OCI-LY1 (cell line): ENCODE measurements around the gene FBXW7.

Experiments used
- H2AFZ ChIP-seq: fragments of 200-600 bp; sonication (generic), shearing (Covaris generic); 2 replicates; pipeline ENCODE4 v1.6.0; 2014; ENCODE audit warnings: antibody characterized with exemption, mild to moderate bottlenecking, low read length
- H3F3A ChIP-seq: fragments of 200-600 bp; sonication (generic), shearing (Covaris generic); 2 replicates; pipeline ENCODE4 v1.6.0; 2014; ENCODE audit warnings: mild to moderate bottlenecking, antibody characterized with exemption, low read length, moderate library complexity; ENCODE audit not compliant: insufficient read depth
- H3K27ac ChIP-seq: fragments of 200-600 bp; sonication (generic); 2 replicates; pipeline ENCODE4 v1.5.1; 2014; ENCODE audit warnings: low read length, mixed run types, mild to moderate bottlenecking, low read depth; ENCODE audit not compliant: poor library complexity, severe bottlenecking
- H3K27me3 ChIP-seq: fragments of 200-600 bp; sonication (generic); 2 replicates; pipeline ENCODE4 v1.6.0; 2014; ENCODE audit warnings: antibody characterized with exemption, mild to moderate bottlenecking, low read length, moderate library complexity; ENCODE audit not compliant: insufficient read depth
- H3K36me3 ChIP-seq: fragments of 200-600 bp; sonication (generic); 2 replicates; pipeline ENCODE4 v1.6.1; 2014; ENCODE audit warnings: mild to moderate bottlenecking, antibody characterized with exemption, low read length, moderate library complexity, mixed read lengths; ENCODE audit not compliant: insufficient read depth
- H3K4me1 ChIP-seq: fragments of 200-600 bp; sonication (generic); 2 replicates; pipeline ENCODE4 v1.5.1; 2014; ENCODE audit warnings: mild to moderate bottlenecking, low read length, moderate library complexity; ENCODE audit not compliant: insufficient read depth, severe bottlenecking
- H3K4me2 ChIP-seq: fragments of 200-600 bp; sonication (generic), shearing (Covaris generic); 2 replicates; pipeline ENCODE4 v1.6.1; 2014; ENCODE audit warnings: low read length
- H3K4me3 ChIP-seq: fragments of 200-600 bp; sonication (generic); 2 replicates; pipeline ENCODE4 v1.5.1; 2014; ENCODE audit warnings: low read length, low read depth, mild to moderate bottlenecking, mixed read lengths; ENCODE audit not compliant: poor library complexity, severe bottlenecking
- H3K79me2 ChIP-seq: fragments of 200-600 bp; shearing (Covaris generic); 2 replicates; pipeline ENCODE4 v1.6.1; 2016; ENCODE audit warnings: mixed run types, low read length, mixed read lengths; ENCODE audit not compliant: insufficient read depth
- H3K9ac ChIP-seq: fragments of 200-600 bp; sonication (generic), shearing (Covaris generic); 2 replicates; pipeline ENCODE4 v1.6.1; 2014; ENCODE audit warnings: mild to moderate bottlenecking, low read length, mixed read lengths
- H3K9me2 ChIP-seq: fragments of 200-600 bp; sonication (generic), shearing (Covaris generic); 2 replicates; pipeline ENCODE4 v1.6.1; 2014; ENCODE audit warnings: low read depth, mild to moderate bottlenecking, low read length, mixed read lengths
- H3K9me3 ChIP-seq: fragments of 200-600 bp; shearing (Covaris generic); 2 replicates; pipeline ENCODE4 v1.6.1; 2014; ENCODE audit warnings: low read length, mixed read lengths
- H4K20me1 ChIP-seq: fragments of 200-600 bp; sonication (generic), shearing (Covaris generic); 2 replicates; pipeline ENCODE4 v1.6.0; 2016; ENCODE audit warnings: mild to moderate bottlenecking, low read length; ENCODE audit not compliant: insufficient read depth
- CTCF ChIP-seq: fragments of 200-600 bp; sonication (generic), shearing (Covaris generic); IDR thresholded peaks from 2 replicates; pipeline ENCODE4 v1.5.1; 2017; ENCODE audit warnings: mild to moderate bottlenecking, antibody characterized with exemption, low read length, moderate library complexity, mixed read lengths
- EZH2 ChIP-seq: fragments of 200-600 bp; sonication (generic), shearing (Covaris generic); IDR thresholded peaks from 2 replicates; pipeline ENCODE4 v1.8.0; 2017; ENCODE audit warnings: borderline replicate concordance, mixed run types, mild to moderate bottlenecking, antibody characterized with exemption, low read length, moderate library complexity, mixed read lengths

FBXW7 gene

GRCh38 chr4:152516156-152516555, 19.7 kb downstream of the FBXW7 start:
- no peak overlapping the region for H3K27ac ChIP-seq
- peaks cover 97% of the 10 kb centered on the region for H3K79me2 ChIP-seq
- no peak overlapping the region for H2AFZ ChIP-seq
- no peaks in the 10 kb centered on the region for H4K20me1 ChIP-seq
- no peaks in the 10 kb centered on the region for H3K9me3 ChIP-seq
- H3K4me2 ChIP-seq: no peak overlapping the region
- H3K36me3 ChIP-seq: peaks cover 61% of the 10 kb centered on the region
- H3K9me2 ChIP-seq: no peaks in the 10 kb centered on the region
- no peak for TF ChIP-seq EZH2
- no peak for TF ChIP-seq CTCF
- H3K27me3 ChIP-seq: no peaks in the 10 kb centered on the region
- no peak overlapping the region for H3K4me3 ChIP-seq
- H3K4me1 ChIP-seq: peaks cover 4% of the 10 kb centered on the region
- H3F3A ChIP-seq: no peaks in the 10 kb centered on the region; the same call in 1 of the 2 replicates
- no peak overlapping the region for H3K9ac ChIP-seq

GRCh38 chr4:152515678-152516077, 20.2 kb downstream of the FBXW7 start:
- H3K79me2 ChIP-seq: peaks cover 97% of the 10 kb centered on the region

GRCh38 chr4:152514356-152514755, 21.5 kb downstream of the FBXW7 start:
- Histone ChIP-seq H4K20me1 (no peaks in the 10 kb centered on the region), H3K9me2 (no peaks in the 10 kb centered on the region), H3F3A (no peaks in the 10 kb centered on the region; the same call in 1 of the 2 replicates), H3K36me3 (peaks cover 50% of the 10 kb centered on the region), H3K9ac (no peak overlapping the region), H3K27ac (no peak overlapping the region), H2AFZ (no peak overlapping the region), H3K4me2 (no peak overlapping the region), H3K79me2 (peaks cover 99% of the 10 kb centered on the region), H3K4me3 (no peak overlapping the region), H3K9me3 (no peaks in the 10 kb centered on the region), H3K27me3 (no peaks in the 10 kb centered on the region), H3K4me1 (peaks cover 22% of the 10 kb centered on the region)
- no peak for TF ChIP-seq CTCF
- TF ChIP-seq EZH2: no peak

More at GRCh38 chr4:152515678-152516077, 20.2 kb downstream of the FBXW7 start:
- Histone ChIP-seq H3K27me3 (no peaks in the 10 kb centered on the region), H3K4me1 (peaks cover 9% of the 10 kb centered on the region), H3K27ac (no peak overlapping the region), H2AFZ (no peak overlapping the region), H4K20me1 (no peaks in the 10 kb centered on the region), H3K36me3 (peaks cover 56% of the 10 kb centered on the region), H3F3A (no peaks in the 10 kb centered on the region; the same call in 1 of the 2 replicates), H3K9me3 (no peaks in the 10 kb centered on the region), H3K4me3 (no peak overlapping the region), H3K9me2 (no peaks in the 10 kb centered on the region), H3K9ac (no peak overlapping the region), H3K4me2 (no peak overlapping the region)
- no peak for TF ChIP-seq CTCF
- no peak for TF ChIP-seq EZH2
